ENCODE measurements around the gene KRT76.
"Not testable (repeated sequence)": the region's sequence is repeated elsewhere in the genome, so short reads cannot be mapped to it uniquely, and the experiment has no call there.

Gene KRT76

GRCh38 chr12:52757449-52758176 lies 19.5 kb downstream of the KRT76 start:
- DNase-seq: no peak

GRCh38 chr12:52756281-52756960 lies 20.7 kb downstream of the KRT76 start:
- DNase-seq: no peak

DNA sequence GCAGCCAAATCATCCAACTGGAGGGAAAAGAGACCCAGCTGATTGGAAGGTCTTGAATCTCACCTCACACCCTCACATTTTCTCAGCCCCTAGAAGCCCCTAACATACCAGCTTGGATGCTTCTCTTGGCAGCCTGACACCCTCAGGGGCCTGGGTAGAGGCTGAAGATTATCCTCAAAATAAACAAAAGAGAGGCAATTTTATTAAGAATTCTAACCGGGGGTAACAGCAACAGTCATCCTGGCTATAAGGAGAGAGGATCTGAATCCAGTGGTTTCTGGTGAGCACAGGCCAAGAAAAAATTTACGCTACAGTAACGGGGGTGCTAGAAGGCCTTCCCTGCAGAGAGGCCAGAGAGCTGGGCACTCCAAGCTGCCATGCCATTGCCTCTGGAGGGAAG lies 21.6 kb downstream of the KRT76 start:
- no peak for DNase-seq

DNA sequence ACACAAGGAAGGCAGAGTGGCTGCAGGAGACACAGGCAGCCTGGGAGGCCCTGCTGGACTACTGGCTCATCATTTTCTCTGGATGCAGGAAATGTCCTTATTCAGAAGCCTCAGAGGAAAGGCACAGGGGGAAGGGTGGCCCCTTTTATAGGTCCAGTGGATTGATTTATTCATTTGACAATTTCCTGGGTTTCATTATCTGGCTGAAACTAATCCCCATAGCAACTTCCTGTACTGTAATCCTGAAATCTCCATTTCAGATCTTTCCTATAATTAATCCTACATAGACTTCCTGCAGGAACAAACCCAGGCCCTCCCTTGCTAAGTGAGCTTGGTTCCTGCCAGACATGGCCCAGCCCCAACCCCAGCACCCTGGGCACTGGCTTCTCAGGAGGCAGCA lies 23.0 kb downstream of the KRT76 start:
- DNase-seq: no peak

DNA sequence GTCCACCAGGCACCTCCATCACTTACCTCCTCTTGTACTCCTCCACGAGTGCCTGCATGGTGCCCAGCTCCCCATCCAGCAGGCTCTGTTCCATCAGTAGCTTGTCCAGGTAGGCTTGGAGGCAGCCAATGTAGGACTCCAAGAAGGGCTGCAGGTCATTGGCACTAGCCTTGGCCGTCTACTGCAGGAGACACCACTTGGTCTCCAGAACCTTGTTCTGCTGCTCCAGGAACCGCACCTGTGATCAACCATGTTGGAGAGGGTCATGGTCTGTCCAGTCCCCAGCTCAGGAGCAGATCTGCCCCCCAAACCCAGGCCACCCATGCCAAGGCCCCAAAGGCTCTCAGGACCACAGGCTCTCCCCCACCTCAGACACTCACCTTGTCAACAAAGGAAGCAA lies 23.9 kb downstream of the KRT76 start:
- DNase-seq: no peak

- no peak for DNase-seq
Observed at GRCh38 chr12:52752516-52752915, 24.6 kb downstream of the KRT76 start.

- DNase-seq: no peak
Observed at GRCh38 chr12:52751795-52752194, 25.4 kb downstream of the KRT76 start.

- DNase-seq: not testable (repeated sequence)
Observed at GRCh38 chr12:52750532-52750931, 26.6 kb downstream of the KRT76 start.

- DNase-seq: no peak
Observed at GRCh38 chr12:52749827-52750226, 27.3 kb downstream of the KRT76 start.

GRCh38 chr12:52748578-52748977 lies 28.6 kb downstream of the KRT76 start:
- DNase-seq: no peak

DNA sequence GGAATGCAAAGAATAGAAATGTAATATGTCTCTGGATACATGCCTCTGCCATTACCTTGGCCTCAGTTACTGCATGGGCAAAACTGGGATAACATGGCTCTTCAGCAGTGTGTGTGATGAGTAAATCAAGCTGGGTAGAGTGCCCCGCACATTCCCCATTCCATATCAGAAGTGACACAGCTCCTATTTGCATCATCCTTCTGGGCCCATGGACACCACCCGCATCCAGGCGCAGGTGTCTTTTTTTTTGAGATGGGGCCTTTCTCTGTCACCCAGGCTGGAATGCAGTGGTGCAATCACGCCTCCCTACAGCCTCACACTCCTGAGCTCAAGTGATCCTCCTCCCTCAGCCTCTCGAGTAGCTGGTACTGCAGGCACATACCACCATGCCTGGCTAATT lies 31.6 kb downstream of the KRT76 start:
- DNase-seq: no peak

- DNase-seq: no peak
Observed at GRCh38 chr12:52744493-52745156, 32.5 kb downstream of the KRT76 start.

GRCh38 chr12:52742822-52743457 lies 34.2 kb downstream of the KRT76 start:
- no peak for DNase-seq

DNA sequence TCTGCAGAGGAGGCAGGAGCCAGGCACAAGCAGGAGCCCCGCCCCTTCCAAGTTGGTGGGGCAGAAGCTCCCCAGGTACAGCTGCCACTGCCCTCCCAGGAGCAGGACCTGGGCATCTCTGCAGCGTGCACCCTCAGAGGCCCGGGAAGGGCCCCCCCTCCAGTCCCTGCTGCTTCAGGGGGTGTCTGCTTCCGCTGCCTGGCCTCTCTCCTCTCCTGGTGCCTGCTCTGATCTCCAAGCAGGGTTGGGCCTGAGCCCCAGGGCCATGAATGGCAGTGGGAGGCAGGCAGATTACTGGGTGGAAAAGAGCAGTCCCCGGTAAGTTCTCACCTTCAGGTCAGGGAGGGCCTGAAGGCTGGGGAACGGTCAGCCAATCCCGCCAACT lies 35.0 kb downstream of the KRT76 start:
- DNase-seq: no peak

DNA sequence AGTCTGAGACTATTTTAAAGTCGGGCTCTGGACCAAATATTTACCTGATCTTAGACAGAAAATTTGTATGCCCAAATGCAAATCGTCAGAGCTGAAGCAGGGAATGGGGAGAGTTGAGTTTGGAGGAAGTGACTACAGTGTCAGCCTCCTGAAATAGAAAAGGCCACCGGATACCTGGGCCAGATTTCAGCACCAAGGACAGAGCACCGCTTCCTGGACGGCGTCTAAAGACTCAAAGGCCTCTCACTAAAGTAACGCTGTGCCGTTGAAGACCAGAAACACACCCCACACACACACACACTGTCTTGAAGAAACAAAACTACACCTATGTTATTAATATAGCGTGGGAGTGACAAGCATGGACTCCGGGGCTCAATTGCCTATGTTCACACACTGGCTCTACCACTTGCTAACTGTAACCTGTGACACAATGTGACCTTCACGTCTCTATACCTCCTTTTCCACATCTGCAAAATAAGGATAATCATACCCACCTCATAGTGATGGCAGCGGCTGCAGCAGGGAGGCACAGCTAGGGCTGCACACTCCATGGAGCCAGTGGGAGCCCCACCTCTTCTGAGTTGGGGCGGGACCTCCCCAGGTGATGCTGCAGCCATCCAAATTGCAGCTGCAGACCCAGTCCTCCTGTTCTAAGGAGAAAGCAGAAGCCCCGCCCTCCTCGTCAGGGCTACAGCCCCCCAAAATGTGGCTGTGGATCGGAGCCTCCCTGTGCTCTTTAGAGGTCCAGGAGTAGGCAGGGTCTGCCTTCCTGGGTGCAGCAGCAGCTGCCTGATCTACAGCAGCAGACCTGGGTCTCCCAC lies 35.6 kb downstream of the KRT76 start:
- DNase-seq: peak; percentile 3 to 34

DNA sequence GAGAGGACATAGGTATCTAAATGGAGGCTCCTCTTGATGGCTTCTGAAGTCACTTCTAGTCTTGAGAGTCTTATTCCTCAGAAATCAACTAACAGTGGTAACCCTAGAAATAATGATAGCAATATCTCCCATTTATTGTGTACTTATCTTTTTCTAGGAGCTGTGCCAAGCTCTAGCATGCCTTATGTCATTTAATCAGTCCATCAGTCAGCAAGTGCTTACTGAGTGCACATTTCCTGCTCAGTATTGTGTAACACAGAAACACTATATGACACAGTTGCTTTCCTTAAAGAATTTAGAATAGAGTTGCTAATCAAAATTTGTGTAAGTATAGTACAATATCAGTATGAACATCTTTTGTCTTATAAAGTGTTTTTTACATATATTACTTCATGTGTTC lies 36.6 kb downstream of the KRT76 start:
- DNase-seq: no peak

DNA sequence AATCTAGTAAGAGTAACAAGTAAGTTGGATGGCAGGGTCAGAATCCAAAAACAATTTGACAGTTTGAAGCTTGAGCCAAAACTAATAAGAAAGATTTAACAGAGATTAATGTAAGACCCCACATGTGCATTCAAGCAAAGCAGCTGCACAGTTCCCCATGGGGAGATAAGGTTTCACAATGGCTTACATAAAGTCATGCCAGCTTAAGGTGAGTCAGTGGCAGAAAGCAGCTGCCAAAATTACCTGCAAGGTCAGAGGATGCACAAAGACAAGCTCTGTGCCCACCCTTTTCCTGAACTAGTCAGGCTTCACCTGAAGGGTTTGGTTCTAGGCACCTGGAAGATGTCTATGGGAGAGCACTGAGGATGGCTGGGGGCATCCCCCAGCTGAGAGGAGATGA lies 37.2 kb downstream of the KRT76 start:
- DNase-seq: no peak

- no peak for DNase-seq
Observed at GRCh38 chr12:52735816-52736632, 41.1 kb downstream of the KRT76 start.

DNA sequence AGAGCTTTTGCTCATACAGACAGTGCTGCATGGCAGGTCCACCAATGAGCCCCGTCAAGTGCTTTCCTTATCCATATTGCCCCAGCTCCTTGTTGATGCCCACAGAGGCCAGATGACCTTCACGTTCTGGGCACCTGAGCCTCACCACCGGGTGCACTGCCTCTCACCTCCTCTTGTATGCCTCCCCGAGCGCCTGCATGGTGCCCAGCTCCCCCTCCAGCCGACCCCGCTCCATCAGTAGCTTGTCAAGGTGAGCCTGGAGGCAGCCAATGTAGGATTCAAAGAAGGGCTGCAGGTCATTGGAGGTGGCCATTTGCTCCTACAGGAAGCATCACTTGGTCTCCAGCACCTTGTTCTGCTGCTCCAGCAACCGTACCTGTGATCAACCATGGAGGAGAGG lies 42.0 kb downstream of the KRT76 start:
- DNase-seq: no peak

DNA sequence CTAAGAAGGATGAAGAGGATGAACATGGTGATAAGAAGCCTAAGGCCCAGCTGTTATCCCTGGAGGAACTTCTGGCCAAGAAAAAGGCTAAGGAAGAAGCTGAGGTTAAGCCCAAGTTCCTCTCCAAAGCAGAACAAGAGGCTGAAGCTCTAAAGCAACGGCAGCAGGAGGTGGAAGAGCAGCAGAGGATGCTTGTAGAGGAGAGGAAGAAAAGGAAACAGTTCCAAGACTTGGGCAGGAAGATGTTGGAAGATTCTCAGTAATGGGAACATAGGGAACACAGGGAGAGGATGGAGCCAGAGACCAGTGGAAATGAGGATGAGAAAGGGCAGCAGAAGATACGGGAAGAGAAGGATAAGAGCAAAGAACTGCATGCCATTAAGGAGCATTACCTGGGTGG lies 46.4 kb downstream of the KRT76 start:
- DNase-seq: no peak

GRCh38 chr12:52730383-52730782 lies 46.8 kb downstream of the KRT76 start:
- DNase-seq: no peak

DNA sequence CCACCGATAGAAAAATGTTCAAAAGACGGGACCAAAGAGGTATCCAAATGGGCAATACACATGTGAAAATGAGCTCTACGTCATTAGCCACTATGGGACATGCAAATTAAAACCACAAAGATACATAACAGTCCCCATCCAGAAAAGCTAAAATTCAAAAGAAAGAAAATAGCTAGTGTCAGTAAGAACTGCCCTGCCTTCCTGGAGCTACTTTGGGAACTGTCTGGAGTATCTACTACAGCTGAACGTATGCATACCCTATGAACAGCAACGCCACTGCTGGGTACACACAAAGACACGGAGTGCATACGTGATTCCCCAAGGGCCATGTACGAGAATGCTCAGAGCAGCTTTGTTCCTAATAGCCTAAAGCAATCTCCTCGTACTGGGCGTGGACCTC lies 48.0 kb downstream of the KRT76 start:
- no peak for DNase-seq

All from inflammatory macrophage treated with lipopolysaccharide for 1 hour (primary cell).